GM12873 (cell line): ENCODE results near the gene NDUFAF7.

Experiments used
- TF ChIP-seq, protein P1 (sequence below): IDR thresholded peaks from 2 replicates; pipeline ENCODE4 v1.5.1; 2012; ENCODE audit warnings: low read depth, mild to moderate bottlenecking, moderate library complexity, low read length, control low read depth; ENCODE audit not compliant: insufficient read depth; ENCODE audit errors: missing control alignments

NDUFAF7 gene

DNA sequence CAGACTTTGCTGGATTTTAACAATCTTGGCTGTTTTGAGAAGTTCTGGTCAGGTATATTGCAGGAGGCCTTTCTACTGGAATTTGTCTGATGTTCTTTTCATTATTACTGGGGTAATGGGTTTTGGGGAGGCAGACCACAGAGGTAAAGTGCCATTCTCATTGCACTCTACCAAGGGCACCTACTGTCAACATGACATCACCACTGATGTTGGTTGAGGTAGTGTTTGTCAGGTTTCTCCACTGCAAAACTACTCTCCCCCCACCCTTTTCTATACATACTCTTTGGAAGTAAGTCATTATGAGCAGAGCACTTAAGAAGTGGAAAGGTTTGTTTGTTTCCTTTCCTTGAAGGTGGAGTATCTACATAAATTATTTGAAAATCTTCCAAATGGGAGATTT, 66.2 kb downstream of the NDUFAF7 start:
- TF ChIP-seq, protein P1, sequence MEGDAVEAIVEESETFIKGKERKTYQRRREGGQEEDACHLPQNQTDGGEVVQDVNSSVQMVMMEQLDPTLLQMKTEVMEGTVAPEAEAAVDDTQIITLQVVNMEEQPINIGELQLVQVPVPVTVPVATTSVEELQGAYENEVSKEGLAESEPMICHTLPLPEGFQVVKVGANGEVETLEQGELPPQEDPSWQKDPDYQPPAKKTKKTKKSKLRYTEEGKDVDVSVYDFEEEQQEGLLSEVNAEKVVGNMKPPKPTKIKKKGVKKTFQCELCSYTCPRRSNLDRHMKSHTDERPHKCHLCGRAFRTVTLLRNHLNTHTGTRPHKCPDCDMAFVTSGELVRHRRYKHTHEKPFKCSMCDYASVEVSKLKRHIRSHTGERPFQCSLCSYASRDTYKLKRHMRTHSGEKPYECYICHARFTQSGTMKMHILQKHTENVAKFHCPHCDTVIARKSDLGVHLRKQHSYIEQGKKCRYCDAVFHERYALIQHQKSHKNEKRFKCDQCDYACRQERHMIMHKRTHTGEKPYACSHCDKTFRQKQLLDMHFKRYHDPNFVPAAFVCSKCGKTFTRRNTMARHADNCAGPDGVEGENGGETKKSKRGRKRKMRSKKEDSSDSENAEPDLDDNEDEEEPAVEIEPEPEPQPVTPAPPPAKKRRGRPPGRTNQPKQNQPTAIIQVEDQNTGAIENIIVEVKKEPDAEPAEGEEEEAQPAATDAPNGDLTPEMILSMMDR = no peak
